ENCODE results near the gene SLTM. TPM values are rescaled to one million over a fixed set of nuclear protein-coding genes. Genes with fewer than 3 reads are reported as not detected.

SLTM gene
- total RNA-seq, 4 donors from 2014 or later = 129 to 166 (median 151) TPM

DNA sequence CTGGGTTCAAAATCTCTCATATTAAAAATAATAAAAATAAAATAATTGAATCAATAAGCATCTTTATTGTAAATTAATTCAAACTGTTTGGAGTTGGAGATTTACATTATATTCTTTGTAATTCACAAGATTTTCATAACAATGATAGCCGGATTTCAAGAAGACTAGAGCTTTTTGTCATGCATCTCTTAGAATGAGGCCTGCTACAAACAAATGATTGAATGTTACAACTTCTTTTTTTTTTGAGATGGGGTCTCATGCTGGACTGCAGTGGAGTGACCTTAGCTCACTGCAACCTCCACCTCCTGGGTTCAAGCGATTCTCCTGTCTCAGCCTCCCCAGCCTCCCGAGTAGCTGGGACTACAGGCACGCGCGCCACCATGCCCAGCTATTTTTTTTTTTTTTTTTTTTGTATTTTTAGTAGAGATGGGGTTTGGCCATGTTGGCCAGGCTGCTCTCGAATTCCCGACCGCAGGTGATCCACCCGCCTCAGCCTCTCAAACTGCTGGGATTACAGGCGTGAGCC lies 3.5 kb downstream of the SLTM start:
- no peaks in the 10 kb centered on the region for H3K9me3 ChIP-seq
- H3K4me3 ChIP-seq (replicated peaks in 1 of 3) = no peak overlapping the region
- no peak for DNase-seq
- TF ChIP-seq, protein P1, sequence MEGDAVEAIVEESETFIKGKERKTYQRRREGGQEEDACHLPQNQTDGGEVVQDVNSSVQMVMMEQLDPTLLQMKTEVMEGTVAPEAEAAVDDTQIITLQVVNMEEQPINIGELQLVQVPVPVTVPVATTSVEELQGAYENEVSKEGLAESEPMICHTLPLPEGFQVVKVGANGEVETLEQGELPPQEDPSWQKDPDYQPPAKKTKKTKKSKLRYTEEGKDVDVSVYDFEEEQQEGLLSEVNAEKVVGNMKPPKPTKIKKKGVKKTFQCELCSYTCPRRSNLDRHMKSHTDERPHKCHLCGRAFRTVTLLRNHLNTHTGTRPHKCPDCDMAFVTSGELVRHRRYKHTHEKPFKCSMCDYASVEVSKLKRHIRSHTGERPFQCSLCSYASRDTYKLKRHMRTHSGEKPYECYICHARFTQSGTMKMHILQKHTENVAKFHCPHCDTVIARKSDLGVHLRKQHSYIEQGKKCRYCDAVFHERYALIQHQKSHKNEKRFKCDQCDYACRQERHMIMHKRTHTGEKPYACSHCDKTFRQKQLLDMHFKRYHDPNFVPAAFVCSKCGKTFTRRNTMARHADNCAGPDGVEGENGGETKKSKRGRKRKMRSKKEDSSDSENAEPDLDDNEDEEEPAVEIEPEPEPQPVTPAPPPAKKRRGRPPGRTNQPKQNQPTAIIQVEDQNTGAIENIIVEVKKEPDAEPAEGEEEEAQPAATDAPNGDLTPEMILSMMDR (IDR thresholded peaks at IDR 0.05) = no peak
- TF ChIP-seq POLR2A (IDR thresholded peaks at IDR 0.05) = no peak
- H3K36me3 ChIP-seq = peaks cover 17 to 22% of the 10 kb centered on the region in 2 donors
- H3K27ac ChIP-seq = no peak overlapping the region
- no peaks in the 10 kb centered on the region for H3K27me3 ChIP-seq
- intact Hi-C loops (cut with DNase I) = loop anchor here (10.0 kb wide), 1 partner anchor 155 kb away; the partner anchor contains the start of gene MINDY2
- H3K4me1 ChIP-seq = peaks cover 30 to 33% of the 10 kb centered on the region in 2 donors
- WGBS, 2 donors = 86 to 93% methylated on average over 11 of the region's 11 CpGs

DNA sequence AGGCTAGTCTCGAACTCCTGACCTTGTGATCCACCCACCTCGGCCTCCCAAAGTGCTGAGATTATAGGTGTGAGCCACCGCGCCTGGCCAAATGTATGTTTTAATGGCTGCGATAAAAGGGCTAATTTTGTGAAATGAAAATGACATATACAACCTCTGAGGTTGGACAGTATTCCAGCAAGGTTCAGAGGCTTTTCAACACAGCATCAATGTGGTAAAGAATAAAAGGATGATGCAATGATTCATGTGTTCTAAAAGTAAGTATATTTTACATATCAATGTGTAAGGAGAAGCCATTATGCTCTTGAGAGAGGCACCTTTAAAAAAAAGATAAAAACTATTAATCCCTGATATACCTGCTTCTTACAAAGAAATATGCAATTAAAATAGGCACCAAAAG lies 6.7 kb downstream of the SLTM start:
- DNase-seq = no peak
- Histone ChIP-seq H3K27me3 (no peaks in the 10 kb centered on the region), H3K4me1 (peaks cover 35 to 37% of the 10 kb centered on the region in 2 donors), H3K4me3 (replicated peaks in 1 of 3) (no peak overlapping the region), H3K36me3 (peaks cover 17 to 22% of the 10 kb centered on the region in 2 donors), H3K9me3 (no peaks in the 10 kb centered on the region), H3K27ac (no peak overlapping the region)
- intact Hi-C loops (cut with DNase I) = no loop called here
- TF ChIP-seq, protein P1 (IDR thresholded peaks at IDR 0.05) = no peak
- no peak for TF ChIP-seq POLR2A (IDR thresholded peaks at IDR 0.05)
- 97% methylated on average over 5 of the region's 5 CpGs for WGBS, 2 donors

DNA sequence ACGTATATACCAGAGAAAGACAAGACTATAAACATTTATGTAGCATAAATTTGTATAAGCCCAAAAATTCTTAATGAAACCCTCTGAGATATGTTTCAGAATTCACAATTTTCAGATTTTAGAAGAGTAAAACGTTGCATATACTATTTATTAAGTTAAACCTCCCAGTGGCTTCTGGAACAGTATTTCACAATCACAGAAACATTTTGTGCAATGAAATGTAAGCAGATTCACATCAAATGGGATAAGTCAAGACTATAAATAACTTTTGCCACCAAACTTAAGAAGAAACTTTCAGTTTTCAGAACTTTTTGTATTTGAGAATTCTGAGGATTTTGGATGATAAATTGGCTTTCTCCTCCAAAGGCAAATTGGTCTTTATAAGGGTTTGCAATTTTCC lies 9.2 kb downstream of the SLTM start:
- TF ChIP-seq, protein P1 (IDR thresholded peaks at IDR 0.05) = no peak
- TF ChIP-seq POLR2A (IDR thresholded peaks at IDR 0.05) = no peak
- Histone ChIP-seq H3K36me3 (peaks cover 17 to 22% of the 10 kb centered on the region in 2 donors), H3K9me3 (no peaks in the 10 kb centered on the region), H3K4me3 (replicated peaks in 1 of 3) (no peak overlapping the region), H3K4me1 (peaks cover 21 to 22% of the 10 kb centered on the region in 2 donors), H3K27me3 (no peaks in the 10 kb centered on the region), H3K27ac (peak overlapping the region in 2 of 3 donors; percentile 48 to 72)
- DNase-seq = no peak
- intact Hi-C loops (cut with DNase I) = no loop called here
- whole genome bisulfite sequencing, 2 donors = 70 to 75% methylated on average over 2 of the region's 2 CpGs

DNA sequence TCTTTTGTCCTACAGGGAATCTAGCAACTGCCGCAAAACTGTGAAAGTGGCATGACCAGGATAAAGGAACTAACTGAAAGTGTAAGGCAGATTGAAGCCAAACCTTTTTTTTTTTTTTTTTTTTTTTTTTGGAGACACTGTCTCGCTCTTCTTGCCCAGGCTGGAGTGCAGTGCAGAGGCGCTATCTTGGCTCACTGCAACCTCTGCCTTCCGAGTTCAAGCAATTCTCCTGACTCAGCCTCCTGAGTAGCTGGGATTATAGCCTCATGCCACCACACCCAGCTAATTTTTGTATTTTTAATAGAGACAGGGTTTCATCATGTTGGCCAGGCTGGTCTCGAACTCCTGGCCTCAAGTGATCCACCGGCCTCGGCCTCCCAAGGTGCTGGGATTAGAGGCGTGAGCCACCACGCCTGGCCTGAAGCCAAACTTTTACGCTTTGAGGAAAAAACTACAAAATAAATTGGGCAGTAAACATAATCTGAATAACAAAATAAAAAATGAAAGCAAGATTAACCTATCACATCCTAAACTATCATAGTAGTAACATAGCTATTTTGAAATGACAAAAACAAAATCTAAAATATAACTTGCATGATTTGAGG lies 9.7 kb downstream of the SLTM start:
- Histone ChIP-seq H3K36me3 (peaks cover 13 to 18% of the 10 kb centered on the region in 2 donors), H3K9me3 (no peaks in the 10 kb centered on the region), H3K27ac (peak overlapping the region in 2 of 3 donors; percentile 8 to 72), H3K27me3 (no peaks in the 10 kb centered on the region), H3K4me1 (peaks cover 21 to 22% of the 10 kb centered on the region in 2 donors), H3K4me3 (replicated peaks in 1 of 3) (no peak overlapping the region)
- WGBS, 2 donors = 92 to 95% methylated on average over 10 of the region's 10 CpGs
- DNase-seq = no peak
- TF ChIP-seq, protein P1 (IDR thresholded peaks at IDR 0.05) = no peak
- TF ChIP-seq POLR2A (IDR thresholded peaks at IDR 0.05) = no peak
- intact Hi-C loops (cut with DNase I) = no loop called here

DNA sequence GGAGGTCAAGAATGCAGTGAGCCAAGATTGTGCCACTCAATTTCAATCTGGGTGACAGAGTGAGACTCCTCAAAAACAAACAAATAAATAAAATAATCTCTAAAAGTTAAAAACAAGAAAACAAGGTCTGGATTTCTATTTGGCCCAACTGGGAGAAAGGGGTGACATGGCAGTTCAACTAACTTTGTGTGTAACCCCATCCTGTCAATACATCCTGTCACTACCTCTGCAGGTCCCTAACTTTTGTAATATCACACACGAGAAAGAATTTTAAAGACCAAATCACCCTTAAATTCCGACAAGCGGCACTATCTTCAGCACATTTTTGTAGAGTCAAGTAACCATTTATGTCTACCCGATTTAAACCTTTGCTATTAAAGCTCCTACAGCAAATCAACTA lies 10.2 kb downstream of the SLTM start:
- WGBS, 2 donors = 89 to 95% methylated on average over 4 of the region's 4 CpGs
- intact Hi-C loops (cut with DNase I) = no loop called here
- no peak overlapping the region for H3K27ac ChIP-seq

More for the DNA sequence above, 10.2 kb downstream of the SLTM start:
- Histone ChIP-seq H3K36me3 (peaks cover 10 to 13% of the 10 kb centered on the region in 2 donors), H3K27me3 (no peaks in the 10 kb centered on the region), H3K4me1 (peaks cover 25 to 26% of the 10 kb centered on the region in 2 donors), H3K4me3 (replicated peaks in 1 of 3) (no peak overlapping the region), H3K9me3 (no peaks in the 10 kb centered on the region)
- TF ChIP-seq POLR2A (IDR thresholded peaks at IDR 0.05) = no peak
- TF ChIP-seq, protein P1 (IDR thresholded peaks at IDR 0.05) = no peak
- DNase-seq = no peak
